ENCODE measurements around the gene RGL3. TPM values are rescaled to one million over a fixed set of nuclear protein-coding genes. Genes with fewer than 3 reads are reported as not detected.

Gene RGL3
- total and polyA plus RNA-seq, 9 of the 15 experiments (the other 6 are each of a cell fraction or from before 2014, with no cell fraction given) = 0.12 to 0.61 (median 0.32) TPM; not detected in 4

- H3K9ac ChIP-seq (ENCODE audit: insufficient read depth in 1 of 2, low read depth in 2 of 2, low read length in 2 of 2) = peak overlapping the region in 1 of 2 experiments; percentile 22; a peak in 1 of 4 replicates
- TF ChIP-seq L3MBTL2 (IDR thresholded peaks at IDR 0.05) (peak; percentile 46; the same call in 1 of the 2 replicates), ZNF23 (CRISPR knock-in tag; IDR thresholded peaks at IDR 0.05) (0 out of 2 replicates have a peak, but pooled peaks have one; percentile 18), CBFA2T2 (conservative IDR thresholded peaks at IDR 0.05) (peak; percentile 84), RBM15 (IDR thresholded peaks at IDR 0.05; ENCODE audit: insufficient read depth, low read length) (no peak), CXXC5 (CRISPR knock-in tag; IDR thresholded peaks at IDR 0.05) (peak; percentile 8; the same call in 1 of the 2 replicates), ZFPM2 (CRISPR knock-in tag; IDR thresholded peaks at IDR 0.05) (no peak), MAZ (CRISPR knock-in tag; conservative IDR thresholded peaks at IDR 0.05 in 1 of 2, IDR thresholded peaks at IDR 0.05 in 1 of 2) (peak in 1 of 2 experiments; percentile 26; a peak in 1 of 4 replicates), NFYB (IDR thresholded peaks at IDR 0.05; ENCODE audit: extremely low read depth, insufficient read length) (peak; percentile 39), FOSL1 (tag; conservative IDR thresholded peaks at IDR 0.05) (peak; percentile 32; the same call in 1 of the 2 replicates), FOXK2 (conservative IDR thresholded peaks at IDR 0.05 in 1 of 2, IDR thresholded peaks at IDR 0.05 in 1 of 2; ENCODE audit: low read depth in 2 of 2) (0 out of 4 replicates have a peak, but pooled peaks of 1 of the 2 experiments have one; percentile 40), ZNF639 (CRISPR knock-in tag; conservative IDR thresholded peaks at IDR 0.05 in 1 of 2, IDR thresholded peaks at IDR 0.05 in 1 of 2) (0 out of 4 replicates have a peak, but pooled peaks of 1 of the 2 experiments have one; percentile 39), ERF (CRISPR knock-in tag; IDR thresholded peaks at IDR 0.05) (peak; percentile 22; the same call in 1 of the 2 replicates)
- TF ChIP-seq, protein P1, sequence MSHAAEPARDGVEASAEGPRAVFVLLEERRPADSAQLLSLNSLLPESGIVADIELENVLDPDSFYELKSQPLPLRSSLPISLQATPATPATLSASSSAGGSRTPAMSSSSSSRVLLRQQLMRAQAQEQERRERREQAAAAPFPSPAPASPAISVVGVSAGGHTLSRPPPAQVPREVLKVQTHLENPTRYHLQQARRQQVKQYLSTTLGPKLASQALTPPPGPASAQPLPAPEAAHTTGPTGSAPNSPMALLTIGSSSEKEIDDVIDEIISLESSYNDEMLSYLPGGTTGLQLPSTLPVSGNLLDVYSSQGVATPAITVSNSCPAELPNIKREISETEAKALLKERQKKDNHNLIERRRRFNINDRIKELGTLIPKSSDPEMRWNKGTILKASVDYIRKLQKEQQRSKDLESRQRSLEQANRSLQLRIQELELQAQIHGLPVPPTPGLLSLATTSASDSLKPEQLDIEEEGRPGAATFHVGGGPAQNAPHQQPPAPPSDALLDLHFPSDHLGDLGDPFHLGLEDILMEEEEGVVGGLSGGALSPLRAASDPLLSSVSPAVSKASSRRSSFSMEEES (CRISPR knock-in tag; IDR thresholded peaks at IDR 0.05) = peak; percentile 98
- TF ChIP-seq, protein P2, sequence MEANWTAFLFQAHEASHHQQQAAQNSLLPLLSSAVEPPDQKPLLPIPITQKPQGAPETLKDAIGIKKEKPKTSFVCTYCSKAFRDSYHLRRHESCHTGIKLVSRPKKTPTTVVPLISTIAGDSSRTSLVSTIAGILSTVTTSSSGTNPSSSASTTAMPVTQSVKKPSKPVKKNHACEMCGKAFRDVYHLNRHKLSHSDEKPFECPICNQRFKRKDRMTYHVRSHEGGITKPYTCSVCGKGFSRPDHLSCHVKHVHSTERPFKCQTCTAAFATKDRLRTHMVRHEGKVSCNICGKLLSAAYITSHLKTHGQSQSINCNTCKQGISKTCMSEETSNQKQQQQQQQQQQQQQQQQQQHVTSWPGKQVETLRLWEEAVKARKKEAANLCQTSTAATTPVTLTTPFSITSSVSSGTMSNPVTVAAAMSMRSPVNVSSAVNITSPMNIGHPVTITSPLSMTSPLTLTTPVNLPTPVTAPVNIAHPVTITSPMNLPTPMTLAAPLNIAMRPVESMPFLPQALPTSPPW (CRISPR knock-in tag; IDR thresholded peaks at IDR 0.05) = 0 out of 2 replicates have a peak, but pooled peaks have one; percentile 28
- TF ChIP-seq, protein P3, sequence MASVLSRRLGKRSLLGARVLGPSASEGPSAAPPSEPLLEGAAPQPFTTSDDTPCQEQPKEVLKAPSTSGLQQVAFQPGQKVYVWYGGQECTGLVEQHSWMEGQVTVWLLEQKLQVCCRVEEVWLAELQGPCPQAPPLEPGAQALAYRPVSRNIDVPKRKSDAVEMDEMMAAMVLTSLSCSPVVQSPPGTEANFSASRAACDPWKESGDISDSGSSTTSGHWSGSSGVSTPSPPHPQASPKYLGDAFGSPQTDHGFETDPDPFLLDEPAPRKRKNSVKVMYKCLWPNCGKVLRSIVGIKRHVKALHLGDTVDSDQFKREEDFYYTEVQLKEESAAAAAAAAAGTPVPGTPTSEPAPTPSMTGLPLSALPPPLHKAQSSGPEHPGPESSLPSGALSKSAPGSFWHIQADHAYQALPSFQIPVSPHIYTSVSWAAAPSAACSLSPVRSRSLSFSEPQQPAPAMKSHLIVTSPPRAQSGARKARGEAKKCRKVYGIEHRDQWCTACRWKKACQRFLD (CRISPR knock-in tag; IDR thresholded peaks at IDR 0.05) = peak; percentile 55; the same call in 1 of the 2 replicates
These were observed 41.9 kb downstream of the RGL3 start for GRCh38 chr19:11377237-11377636.

More at GRCh38 chr19:11377237-11377636, 41.9 kb downstream of the RGL3 start:
- ChIA-PET CTCF (ENCODE audit: low intra/inter-chr PET ratio) (interaction anchor here (0.7 kb wide), 1 partner anchor 67 kb away, joined by 3 read pairs; no protein-coding TSS in a partner anchor), POLR2A (interaction anchor here (0.6 to 1.9 kb wide), 5 partner anchors 51 to 1776 kb away, joined by 3 to 6 read pairs (median 3); partner anchors contain the start of genes ODAD3 and PRKCSH)
- no TSS peak for BruUV-seq (replicated peaks)
- DNase-seq (ENCODE audit: extremely low read depth in 1 of 4, low spot score in 3 of 4) (peak; percentile 43 to 57 (median 48)), FAIRE-seq (peak; percentile 68), ATAC-seq (no peak)
- Histone ChIP-seq H4K20me1 (replicated peaks; ENCODE audit: control insufficient read depth, insufficient read depth, low read length) (peaks cover 11% of the 10 kb centered on the region), H3K4me1 (replicated peaks in 1 of 2; ENCODE audit: control insufficient read depth in 2 of 2, insufficient read depth in 2 of 2, low read length in 2 of 2) (peaks cover 22 to 48% of the 10 kb centered on the region in 2 experiments), H3K9me3 (replicated peaks; ENCODE audit: control insufficient read depth, insufficient read depth, low read depth, low read length) (no peaks in the 10 kb centered on the region), H3K4me3 (no peak overlapping the region), H3K79me2 (ENCODE audit: control insufficient read depth, insufficient read depth, low read length) (peaks cover 24% of the 10 kb centered on the region; the same call in 2 of the 3 replicates), H2AFZ (ENCODE audit: low read depth, low read length) (peak overlapping the region; percentile 68), H3K27ac (ENCODE audit: extremely low read depth, low read depth, low read length) (peak overlapping the region; percentile 65), H3K27me3 (ENCODE audit: control insufficient read depth in 2 of 2, insufficient read depth in 2 of 2, low read length in 2 of 2) (no peaks in the 10 kb centered on the region), H3K36me3 (ENCODE audit: control insufficient read depth, insufficient read depth, low read length) (peaks cover 44% of the 10 kb centered on the region), H3K4me2 (ENCODE audit: insufficient read depth, low read length) (peak overlapping the region; percentile 12; the same call in 1 of the 2 replicates), H3K9me1 (ENCODE audit: control insufficient read depth, insufficient read depth, low read length) (peaks cover 3% of the 10 kb centered on the region)
- in situ Hi-C loops (cut with MboI) = loop anchor here (5.0 kb wide), 1 partner anchor 80 kb away; the partner anchor contains the start of gene TSPAN16
- intact Hi-C loops (cut with micrococcal nuclease) = no loop called here
